Mesendoderm (in vitro differentiated cells): ENCODE measurements around the gene ADCY7.
A peak's percentile ranks its signal among the peaks of the same experiment; 100 is the strongest.

ENCODE experiments used
- DNase-seq: peaks from one replicate; pipeline ENCODE4 v3.0.0; 2013
- H2AK5ac ChIP-seq: 2 replicates; pipeline ENCODE4 v1.6.1; 2013; ENCODE audit warnings: low read length, inconsistent platforms
- H2BK120ac ChIP-seq: 2 replicates; pipeline ENCODE4 v1.6.1; 2013; ENCODE audit warnings: low read depth, mild to moderate bottlenecking, low read length, moderate library complexity, mixed read lengths
- H2BK15ac ChIP-seq: replicated peaks from 2 replicates; pipeline ENCODE4 v1.6.1; 2013; ENCODE audit warnings: low read depth, mild to moderate bottlenecking, moderate library complexity
- H2BK5ac ChIP-seq: 2 replicates; pipeline ENCODE4 v1.6.1; 2013; ENCODE audit warnings: low read length, inconsistent platforms
- H3K18ac ChIP-seq: 2 replicates; pipeline ENCODE4 v1.6.1; 2013; ENCODE audit warnings: mild to moderate bottlenecking, low read length, mixed read lengths
- H3K23ac ChIP-seq: one replicate; pipeline ENCODE4 v1.6.1; 2013; ENCODE audit warnings: low read length
- H3K27ac ChIP-seq: 2 replicates; pipeline ENCODE4 v1.5.1; 2013; ENCODE audit warnings: low read depth, mild to moderate bottlenecking, inconsistent platforms, low read length, moderate library complexity
- H3K27me3 ChIP-seq: 2 replicates; pipeline ENCODE4 v1.6.1; 2013; ENCODE audit warnings: low read length, control low read depth, mild to moderate bottlenecking, inconsistent platforms; ENCODE audit not compliant: insufficient read depth, poor library complexity
- H3K36me3 ChIP-seq: 2 replicates; pipeline ENCODE4 v1.6.1; 2013; ENCODE audit warnings: low read length, inconsistent platforms; ENCODE audit not compliant: control insufficient read depth, insufficient read depth
- H3K4ac ChIP-seq: one replicate; pipeline ENCODE4 v1.6.1; 2013; ENCODE audit warnings: low read depth, mild to moderate bottlenecking, low read length, moderate library complexity
- H3K4me1 ChIP-seq: 2 replicates; pipeline ENCODE4 v1.6.1; 2013; ENCODE audit warnings: low read depth, low read length, inconsistent platforms; ENCODE audit not compliant: control insufficient read depth
- H3K4me2 ChIP-seq: 2 replicates; pipeline ENCODE4 v1.6.1; 2013; ENCODE audit warnings: low read length
- H3K4me3 ChIP-seq: 2 replicates; pipeline ENCODE4 v1.5.1; 2013; ENCODE audit warnings: mild to moderate bottlenecking, low read length
- H3K56ac ChIP-seq: one replicate; pipeline ENCODE4 v1.6.1; 2013; ENCODE audit warnings: low read length
- H3K79me1 ChIP-seq: 2 replicates; pipeline ENCODE4 v1.6.1; 2013; ENCODE audit warnings: low read length, inconsistent platforms
- H3K79me2 ChIP-seq: 2 replicates; pipeline ENCODE4 v1.6.1; 2013; ENCODE audit warnings: mild to moderate bottlenecking, low read length; ENCODE audit not compliant: control insufficient read depth, insufficient read depth
- H3K9ac ChIP-seq: 2 replicates; pipeline ENCODE4 v1.6.1; 2013; ENCODE audit warnings: low read length, inconsistent platforms
- H4K5ac ChIP-seq: one replicate; pipeline ENCODE4 v1.6.1; 2013; ENCODE audit warnings: low read length
- H4K8ac ChIP-seq: one replicate; pipeline ENCODE4 v1.6.1; 2013; ENCODE audit warnings: low read depth, mild to moderate bottlenecking, control low read depth, low read length, moderate library complexity
- WGBS: extraction: QIAGEN DNeasy Blood & Tissue Kit; methylation state at CpG from one replicate; pipeline ENCODE4 v1.1.7; 2013; ENCODE audit warnings: low lambda C conversion rate, missing lambda C conversion rate; ENCODE audit not compliant: insufficient coverage; ENCODE audit errors: extremely low coverage; 5-methylcytosine and 5-hydroxymethylcytosine counted together

ADCY7 gene

GRCh38 chr16:50252082-50252611 lies 14.2 kb upstream of the ADCY7 start:
- no CpG with 5 or more reads among the region's 9 CpGs for WGBS
- Histone ChIP-seq H4K5ac (no peak overlapping the region), H3K18ac (no peak overlapping the region), H3K9ac (no peak overlapping the region), H3K4me1 (no peaks in the 10 kb centered on the region), H3K4ac (no peak overlapping the region), H2AK5ac (no peak overlapping the region), H3K23ac (no peak overlapping the region), H3K4me2 (no peak overlapping the region), H2BK120ac (no peak overlapping the region), H4K8ac (no peak overlapping the region), H3K36me3 (no peaks in the 10 kb centered on the region), H2BK5ac (no peak overlapping the region), H3K27me3 (no peaks in the 10 kb centered on the region), H3K4me3 (no peak overlapping the region), H2BK15ac (no peak overlapping the region), H3K27ac (no peak overlapping the region), H3K56ac (no peak overlapping the region), H3K79me1 (no peaks in the 10 kb centered on the region), H3K79me2 (no peaks in the 10 kb centered on the region)
- DNase-seq: no peak

- no CpG with 5 or more reads among the region's 12 CpGs for WGBS
- Histone ChIP-seq H2AK5ac (no peak overlapping the region), H3K9ac (no peak overlapping the region), H3K4me3 (no peak overlapping the region), H3K56ac (no peak overlapping the region), H3K79me2 (no peaks in the 10 kb centered on the region), H4K5ac (no peak overlapping the region), H2BK15ac (no peak overlapping the region), H2BK120ac (no peak overlapping the region), H3K79me1 (no peaks in the 10 kb centered on the region), H3K23ac (no peak overlapping the region), H2BK5ac (no peak overlapping the region), H4K8ac (no peak overlapping the region), H3K18ac (no peak overlapping the region), H3K27me3 (no peaks in the 10 kb centered on the region), H3K4me2 (no peak overlapping the region), H3K36me3 (no peaks in the 10 kb centered on the region), H3K4me1 (no peaks in the 10 kb centered on the region), H3K4ac (no peak overlapping the region), H3K27ac (no peak overlapping the region)
- no peak for DNase-seq
These were observed 13.4 kb upstream of the ADCY7 start for GRCh38 chr16:50252874-50253513.

DNA sequence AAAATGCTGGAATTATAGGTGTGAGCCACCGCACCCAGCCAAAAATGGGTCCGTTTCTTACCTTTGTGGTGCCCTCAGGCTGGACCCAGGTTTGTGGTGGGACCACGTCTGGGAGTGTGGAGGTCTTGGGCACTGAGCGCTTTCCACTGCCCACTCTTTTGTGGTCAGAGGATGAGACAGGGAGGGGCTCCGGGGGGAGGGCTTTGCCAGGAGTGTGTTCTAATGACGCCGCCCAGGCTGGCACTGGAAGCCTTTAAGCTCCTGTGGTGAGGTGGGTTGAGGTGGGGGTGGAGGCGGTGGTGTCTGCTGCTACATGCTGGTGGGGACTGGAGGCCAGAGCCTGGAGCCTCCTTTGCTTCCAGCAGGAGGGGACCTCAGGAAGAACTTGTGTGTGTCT lies 12.8 kb upstream of the ADCY7 start:
- Histone ChIP-seq H3K18ac (no peak overlapping the region), H4K5ac (no peak overlapping the region)
- no CpG with 5 or more reads among the region's 8 CpGs for WGBS

DNA sequence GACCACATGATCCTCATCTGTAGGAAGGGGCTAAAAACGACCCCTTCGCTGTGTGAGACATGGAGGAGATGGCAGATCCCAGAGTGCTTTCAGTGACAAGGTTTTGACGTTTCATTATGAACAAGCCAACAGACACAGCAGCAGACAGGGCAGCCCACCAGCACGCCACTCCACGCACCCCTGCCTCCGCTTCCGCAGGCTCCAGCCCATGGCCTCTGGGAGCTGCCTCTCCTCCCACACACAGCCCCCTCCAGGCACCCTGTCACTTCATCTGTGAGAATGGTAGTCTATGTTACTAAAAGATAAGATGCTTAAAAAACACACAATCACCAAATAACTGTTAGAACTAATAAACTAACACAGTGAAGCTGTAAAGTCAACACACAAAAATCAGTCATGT lies 12.3 kb upstream of the ADCY7 start:
- Histone ChIP-seq H4K5ac (no peak overlapping the region), H3K27ac (no peak overlapping the region), H3K4me1 (no peaks in the 10 kb centered on the region), H3K23ac (no peak overlapping the region), H3K18ac (no peak overlapping the region), H3K9ac (no peak overlapping the region), H3K27me3 (no peaks in the 10 kb centered on the region), H3K36me3 (no peaks in the 10 kb centered on the region), H2BK120ac (no peak overlapping the region), H2BK5ac (no peak overlapping the region), H3K4me2 (no peak overlapping the region), H3K79me2 (no peaks in the 10 kb centered on the region), H3K56ac (peak overlapping the region; percentile 56), H2BK15ac (no peak overlapping the region), H3K4me3 (no peak overlapping the region), H3K79me1 (no peaks in the 10 kb centered on the region), H2AK5ac (no peak overlapping the region), H4K8ac (no peak overlapping the region), H3K4ac (no peak overlapping the region)
- DNase-seq: no peak
- no CpG with 5 or more reads among the region's 7 CpGs for WGBS

More for the DNA sequence above, 12.8 kb upstream of the ADCY7 start:
- H2BK15ac ChIP-seq: no peak overlapping the region
- H3K27me3 ChIP-seq: no peaks in the 10 kb centered on the region
- H3K79me2 ChIP-seq: no peaks in the 10 kb centered on the region
- H3K79me1 ChIP-seq: no peaks in the 10 kb centered on the region
- H3K23ac ChIP-seq: no peak overlapping the region
- no peaks in the 10 kb centered on the region for H3K36me3 ChIP-seq
- DNase-seq: no peak
- no peak overlapping the region for H3K4me3 ChIP-seq
- H3K4me1 ChIP-seq: no peaks in the 10 kb centered on the region
- H3K56ac ChIP-seq: no peak overlapping the region
- no peak overlapping the region for H2AK5ac ChIP-seq
- no peak overlapping the region for H2BK5ac ChIP-seq
- H3K27ac ChIP-seq: no peak overlapping the region
- H2BK120ac ChIP-seq: no peak overlapping the region
- H3K4me2 ChIP-seq: no peak overlapping the region
- H3K4ac ChIP-seq: no peak overlapping the region
- H4K8ac ChIP-seq: no peak overlapping the region
- no peak overlapping the region for H3K9ac ChIP-seq

GRCh38 chr16:50255538-50255937 lies 10.8 kb upstream of the ADCY7 start:
- no peak overlapping the region for H3K56ac ChIP-seq
- no peak overlapping the region for H3K4me3 ChIP-seq
- H3K4me2 ChIP-seq: no peak overlapping the region
- no peaks in the 10 kb centered on the region for H3K4me1 ChIP-seq
- no peak overlapping the region for H3K18ac ChIP-seq
- no peaks in the 10 kb centered on the region for H3K27me3 ChIP-seq
- H2BK15ac ChIP-seq: no peak overlapping the region
- H4K5ac ChIP-seq: no peak overlapping the region
- no peak overlapping the region for H4K8ac ChIP-seq
- no peaks in the 10 kb centered on the region for H3K36me3 ChIP-seq
- H3K79me2 ChIP-seq: no peaks in the 10 kb centered on the region
- H3K79me1 ChIP-seq: no peaks in the 10 kb centered on the region
- H2BK5ac ChIP-seq: no peak overlapping the region
- DNase-seq: no peak
- no peak overlapping the region for H3K4ac ChIP-seq
- no peak overlapping the region for H3K23ac ChIP-seq
- WGBS: no CpG with 5 or more reads among the region's 2 CpGs
- H3K9ac ChIP-seq: no peak overlapping the region
- no peak overlapping the region for H2BK120ac ChIP-seq
- no peak overlapping the region for H3K27ac ChIP-seq
- no peak overlapping the region for H2AK5ac ChIP-seq

GRCh38 chr16:50256604-50257003 lies 9.7 kb upstream of the ADCY7 start:
- Histone ChIP-seq H3K4me1 (no peaks in the 10 kb centered on the region), H4K5ac (no peak overlapping the region), H3K23ac (no peak overlapping the region), H3K27me3 (no peaks in the 10 kb centered on the region), H3K27ac (no peak overlapping the region), H3K18ac (no peak overlapping the region), H3K36me3 (no peaks in the 10 kb centered on the region), H3K79me2 (no peaks in the 10 kb centered on the region), H3K4me2 (no peak overlapping the region), H3K56ac (no peak overlapping the region), H2BK5ac (no peak overlapping the region), H2AK5ac (no peak overlapping the region), H4K8ac (no peak overlapping the region), H3K4me3 (no peak overlapping the region), H3K9ac (no peak overlapping the region), H2BK120ac (no peak overlapping the region), H3K79me1 (no peaks in the 10 kb centered on the region), H2BK15ac (no peak overlapping the region), H3K4ac (no peak overlapping the region)
- WGBS: no CpG with 5 or more reads among the region's 1 CpG
- DNase-seq: no peak
